ENCODE data around the gene CNMD.

Gene CNMD

GRCh38 chr13:52739468-52740071 lies at the start of gene CNMD:
Gene CNMD (minus strand): TSS chr13:52739820. CDS start chr13:52739701, 119 bp downstream.
- DNase-seq: no peak

GRCh38 chr13:52788011-52788410 lies 48.4 kb upstream of the CNMD start:
- no peak for DNase-seq

GRCh38 chr13:52787235-52787634 lies 47.6 kb upstream of the CNMD start:
- no peak for DNase-seq

GRCh38 chr13:52786766-52787165 lies 47.1 kb upstream of the CNMD start:
- DNase-seq: peak; percentile 68

- DNase-seq: peak; percentile 93
These were observed 46.1 kb upstream of the CNMD start for GRCh38 chr13:52785739-52786138.

GRCh38 chr13:52784591-52785340 lies 45.1 kb upstream of the CNMD start:
- no peak for DNase-seq

GRCh38 chr13:52783943-52784342 lies 44.3 kb upstream of the CNMD start:
- DNase-seq: no peak

- DNase-seq: peak; percentile 29
These were observed 43.1 kb upstream of the CNMD start for GRCh38 chr13:52782471-52783448.

GRCh38 chr13:52780611-52781010 lies 41.0 kb upstream of the CNMD start:
- DNase-seq: no peak

GRCh38 chr13:52780092-52780491 lies 40.5 kb upstream of the CNMD start:
- DNase-seq: no peak

GRCh38 chr13:52779103-52779502 lies 39.5 kb upstream of the CNMD start:
- peak; percentile 22 for DNase-seq

GRCh38 chr13:52776726-52777125 lies 37.1 kb upstream of the CNMD start:
- DNase-seq: no peak

- DNase-seq: no peak
These were observed 35.9 kb upstream of the CNMD start for GRCh38 chr13:52775511-52775910.

GRCh38 chr13:52767949-52768516 lies 28.4 kb upstream of the CNMD start:
- no peak for DNase-seq

GRCh38 chr13:52765611-52766390 lies 26.2 kb upstream of the CNMD start:
- DNase-seq: no peak

- DNase-seq: peak; percentile 83
These were observed 20.5 kb upstream of the CNMD start for GRCh38 chr13:52760077-52760476.

GRCh38 chr13:52758114-52758513 lies 18.5 kb upstream of the CNMD start:
- DNase-seq: no peak

- DNase-seq: no peak
These were observed 11.6 kb upstream of the CNMD start for GRCh38 chr13:52751196-52751595.

GRCh38 chr13:52750713-52751112 lies 11.1 kb upstream of the CNMD start:
- DNase-seq: no peak

- DNase-seq: no peak
These were observed 9.8 kb upstream of the CNMD start for GRCh38 chr13:52749419-52749818.

- DNase-seq: no peak
These were observed 6.5 kb upstream of the CNMD start for GRCh38 chr13:52746141-52746540.

- DNase-seq: peak; percentile 44
These were observed 5.3 kb upstream of the CNMD start for GRCh38 chr13:52744842-52745375.
